NCI-H1417 treated with DMSO at 0.1 percent for 48 hours (cell line): ENCODE measurements around the gene ANKS1A.

ENCODE experiments used
- DNase-seq: peaks from one replicate; lab custom pipeline; 2025; lab: John Stamatoyannopoulos, UW

ANKS1A gene

DNA sequence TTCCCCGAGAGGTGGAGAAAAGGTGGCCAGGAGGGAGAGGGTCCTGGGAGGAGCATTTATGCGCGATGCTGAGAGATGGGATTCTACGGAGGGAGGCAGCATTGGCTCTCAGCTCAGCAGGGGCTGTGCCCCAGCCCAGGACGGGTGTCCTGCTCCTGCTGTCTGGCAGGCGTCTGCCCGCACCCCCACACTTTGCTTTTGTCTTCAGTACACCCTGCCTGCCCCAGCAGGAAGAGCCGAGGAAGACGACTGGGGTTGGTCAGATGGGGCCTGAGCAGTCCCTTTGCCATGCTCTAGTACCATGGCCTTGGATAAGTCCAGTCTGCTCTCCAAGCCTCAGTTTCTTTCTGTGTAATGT is 183.6 kb downstream of the ANKS1A start:
- DNase-seq = no peak

DNA sequence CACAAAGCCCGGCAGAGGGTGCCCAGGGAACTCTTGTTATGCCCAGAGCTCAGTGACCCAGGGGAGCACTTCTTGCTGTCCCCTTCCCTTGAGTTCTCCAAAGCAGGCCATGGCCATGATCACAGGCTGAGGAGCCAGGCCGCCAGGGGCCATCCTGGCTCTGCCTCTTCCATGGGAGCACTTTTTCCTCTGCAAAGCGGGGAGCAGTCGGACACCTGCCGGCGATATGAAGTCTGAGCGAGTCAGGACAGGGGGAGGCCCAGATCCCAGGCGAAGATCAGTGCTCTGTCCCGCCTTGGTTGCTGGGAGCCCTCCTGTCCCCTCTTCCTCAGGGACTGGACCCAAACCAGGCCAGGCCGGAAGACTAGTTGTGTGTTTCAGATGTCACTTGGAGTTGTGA is 184.2 kb downstream of the ANKS1A start:
- no peak for DNase-seq

DNA sequence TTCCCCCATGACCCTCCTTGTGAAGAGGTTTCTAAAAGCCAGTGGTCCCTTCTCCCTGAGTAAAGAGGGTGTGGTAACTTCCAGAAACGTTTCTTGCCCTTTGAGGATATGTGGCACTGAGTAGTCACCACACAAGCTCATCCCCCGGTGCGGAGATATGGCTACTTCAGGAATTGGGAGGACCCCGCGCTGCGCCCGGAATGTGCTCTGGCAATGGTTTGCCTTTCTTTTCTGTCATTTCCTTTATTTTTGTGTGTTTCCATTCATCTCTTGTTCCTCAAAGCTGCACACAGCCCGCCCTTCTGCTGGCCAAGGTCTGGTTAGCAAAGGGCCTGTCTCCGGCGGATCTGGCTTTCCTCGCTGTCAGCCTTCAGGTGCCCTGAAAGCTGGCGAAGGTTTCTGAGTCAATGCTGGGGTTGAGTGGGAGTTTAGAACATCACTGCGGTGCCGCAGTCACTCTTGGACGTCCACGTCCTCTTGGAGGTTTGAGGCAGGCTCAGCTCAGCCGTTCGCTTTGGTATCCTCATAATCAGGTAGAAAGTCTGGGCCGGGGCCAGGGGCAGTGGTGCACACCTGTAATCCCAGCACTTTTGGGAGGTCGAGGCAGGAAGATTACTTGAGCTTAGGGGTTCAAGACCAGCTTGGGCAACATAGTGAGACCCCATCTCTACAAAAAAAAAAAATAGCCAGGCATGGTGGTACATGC is 184.9 kb downstream of the ANKS1A start:
- no peak for DNase-seq

DNA sequence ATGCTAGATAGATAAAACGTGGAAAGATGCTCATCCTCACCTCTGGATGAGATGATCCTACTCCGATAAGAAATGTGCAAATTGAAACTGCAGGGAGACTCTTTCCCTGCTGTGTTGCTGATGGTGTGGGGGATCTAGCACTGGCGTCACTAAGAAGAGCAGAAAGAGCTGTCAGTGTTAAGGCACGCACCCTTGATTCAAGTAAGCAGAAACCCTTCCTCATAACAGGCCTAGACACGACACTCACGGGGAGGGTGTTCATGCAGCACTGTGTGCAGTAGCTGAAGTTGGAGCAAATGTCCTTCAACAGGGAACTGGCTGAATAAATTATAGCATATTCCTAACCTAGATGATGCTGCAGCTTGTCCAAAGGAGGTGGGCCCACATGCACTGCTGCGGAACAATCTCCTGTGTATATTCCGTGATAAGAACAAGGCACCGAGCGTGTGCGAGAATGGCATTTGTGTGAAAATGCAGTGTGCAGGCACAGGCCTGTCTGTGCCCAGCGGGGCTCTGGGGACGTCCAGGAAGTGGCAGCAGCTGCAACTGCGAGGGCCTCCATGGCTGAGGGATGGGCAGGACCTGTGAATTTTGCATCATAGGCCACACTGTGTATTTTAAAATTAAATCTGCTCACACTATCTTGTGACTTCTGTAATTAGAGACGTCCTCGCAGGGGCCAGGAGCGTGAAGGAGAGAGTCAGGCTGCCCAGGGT is 188.1 kb downstream of the ANKS1A start:
- DNase-seq = no peak

DNA sequence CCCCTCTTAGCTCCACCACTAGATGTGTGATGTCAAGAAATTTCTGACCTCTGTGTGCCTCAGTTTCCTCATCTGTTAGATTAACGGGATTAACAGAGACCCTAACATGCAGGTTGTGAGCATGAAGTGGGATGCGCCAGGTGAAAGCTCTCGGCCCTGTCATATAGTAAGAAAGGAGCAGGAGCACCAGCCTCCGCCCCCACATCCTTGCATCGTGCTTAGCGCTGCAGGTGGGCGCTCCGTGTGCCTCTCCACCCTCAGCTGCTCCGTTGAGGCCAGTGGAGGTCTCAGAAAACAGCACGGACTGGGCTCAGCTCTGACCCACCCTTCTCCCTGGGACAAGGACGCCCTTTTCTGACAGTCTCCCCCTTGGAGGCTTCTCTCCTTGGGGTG is 188.7 kb downstream of the ANKS1A start:
- no peak for DNase-seq

DNA sequence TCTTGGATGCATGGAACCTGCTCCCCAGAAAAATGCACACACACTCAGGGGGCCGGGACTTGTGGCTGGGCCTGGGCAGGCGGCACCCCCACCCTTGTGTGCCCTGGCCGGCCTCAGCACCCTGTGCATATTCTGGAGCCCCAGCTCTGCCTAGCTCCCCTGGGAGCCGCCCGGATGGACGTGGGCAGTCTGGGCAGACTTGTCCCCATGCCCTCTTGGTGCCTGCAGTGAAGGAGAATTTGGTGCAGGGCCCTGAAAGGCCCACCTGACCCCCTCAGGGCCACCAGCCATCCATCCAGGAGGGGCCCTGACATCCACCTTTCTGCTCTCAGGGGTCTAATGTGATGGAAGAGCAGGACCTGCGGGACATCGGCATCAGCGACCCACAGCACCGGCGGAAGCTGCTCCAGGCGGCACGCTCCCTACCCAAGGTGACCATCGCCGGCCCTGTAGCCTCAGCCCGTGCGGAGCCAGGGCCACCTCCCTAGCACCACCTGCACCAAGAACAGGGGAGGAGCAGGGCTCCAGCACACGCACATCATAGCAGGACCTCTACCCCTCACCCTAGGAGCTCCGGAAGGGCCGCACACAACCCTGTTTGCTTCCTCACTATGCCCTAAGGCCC is 189.3 kb downstream of the ANKS1A start:
- no peak for DNase-seq

DNA sequence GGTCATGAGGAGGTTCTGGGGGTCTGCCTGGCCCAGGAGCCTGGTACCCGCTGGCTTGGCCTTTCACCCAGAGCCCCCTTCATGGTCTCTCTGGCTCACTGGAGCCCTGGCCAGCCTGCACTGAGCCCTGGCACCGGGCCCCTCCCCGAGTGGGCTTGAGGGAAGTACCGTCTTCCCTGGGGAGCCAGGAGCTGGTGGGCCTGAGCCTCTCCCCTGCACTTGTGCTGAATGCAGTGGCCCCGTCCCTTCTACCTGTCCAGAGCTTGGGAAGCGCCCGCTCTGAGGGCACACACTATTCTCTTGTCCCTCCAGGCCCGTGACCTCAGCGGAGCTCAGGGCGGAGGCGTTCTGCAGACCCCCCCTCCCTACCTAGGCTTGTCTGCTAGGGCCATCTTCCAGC is 189.8 kb downstream of the ANKS1A start:
- no peak for DNase-seq

DNA sequence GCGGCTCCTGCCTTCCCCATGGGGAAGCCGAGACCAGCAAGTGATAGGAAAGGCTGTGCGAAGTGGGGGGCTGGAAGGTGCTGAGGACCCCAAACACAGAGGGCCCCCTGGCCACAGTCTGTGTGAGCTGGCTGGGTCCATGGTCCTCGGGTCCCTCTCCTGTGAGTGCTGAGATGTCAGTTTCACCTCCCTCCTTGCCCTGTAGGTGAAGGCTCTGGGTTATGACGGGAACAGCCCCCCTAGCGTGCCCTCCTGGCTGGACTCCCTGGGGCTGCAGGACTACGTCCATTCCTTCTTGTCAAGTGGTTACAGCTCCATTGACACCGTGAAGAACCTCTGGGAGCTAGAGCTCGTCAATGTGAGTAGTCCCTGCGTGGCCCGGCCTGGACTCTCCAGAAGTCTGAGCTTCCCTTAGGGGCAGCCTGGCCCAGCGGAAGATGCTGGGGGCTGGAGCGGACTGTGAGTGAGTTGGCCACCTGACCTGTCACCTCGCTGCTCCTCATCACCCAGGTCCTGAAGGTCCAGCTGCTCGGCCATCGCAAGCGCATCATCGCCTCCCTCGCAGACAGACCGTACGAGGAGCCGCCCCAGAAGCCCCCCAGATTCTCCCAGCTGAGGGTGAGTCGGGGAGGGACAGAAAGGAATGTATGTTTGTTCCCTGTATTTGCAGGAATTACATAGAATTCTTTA is 190.4 kb downstream of the ANKS1A start:
- no peak for DNase-seq

DNA sequence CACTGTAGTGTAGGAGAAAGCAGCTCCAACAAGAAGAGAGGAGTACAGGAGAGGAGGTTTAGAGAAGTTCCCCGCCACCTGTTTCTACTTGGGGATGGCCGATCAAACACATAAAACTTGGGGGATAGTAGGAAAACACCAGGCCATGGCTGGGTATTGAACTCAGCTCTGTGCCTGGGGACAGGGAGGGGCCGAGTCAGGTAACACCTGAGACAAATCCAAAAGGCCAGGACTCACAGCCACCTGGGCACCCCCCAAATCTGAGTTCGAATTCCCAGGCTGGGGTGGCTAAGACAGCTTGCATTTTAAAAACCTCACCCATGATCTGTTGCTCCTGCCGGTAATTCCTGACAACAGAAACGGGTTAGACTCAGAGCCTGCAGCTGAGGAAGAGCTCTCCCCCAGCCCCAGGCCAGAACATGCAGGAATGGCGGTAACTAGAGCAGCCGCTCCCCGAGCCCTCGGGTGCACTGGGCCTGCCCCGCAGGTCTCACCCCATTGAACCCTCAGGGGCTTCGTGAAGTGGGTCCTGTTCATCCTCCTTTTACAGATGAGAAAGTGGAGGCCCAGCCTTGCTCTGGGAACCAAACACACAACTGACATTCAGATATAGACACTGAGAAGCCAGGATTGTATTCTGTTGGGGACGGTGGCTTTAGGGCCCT is 191.1 kb downstream of the ANKS1A start:
- DNase-seq = no peak

DNA sequence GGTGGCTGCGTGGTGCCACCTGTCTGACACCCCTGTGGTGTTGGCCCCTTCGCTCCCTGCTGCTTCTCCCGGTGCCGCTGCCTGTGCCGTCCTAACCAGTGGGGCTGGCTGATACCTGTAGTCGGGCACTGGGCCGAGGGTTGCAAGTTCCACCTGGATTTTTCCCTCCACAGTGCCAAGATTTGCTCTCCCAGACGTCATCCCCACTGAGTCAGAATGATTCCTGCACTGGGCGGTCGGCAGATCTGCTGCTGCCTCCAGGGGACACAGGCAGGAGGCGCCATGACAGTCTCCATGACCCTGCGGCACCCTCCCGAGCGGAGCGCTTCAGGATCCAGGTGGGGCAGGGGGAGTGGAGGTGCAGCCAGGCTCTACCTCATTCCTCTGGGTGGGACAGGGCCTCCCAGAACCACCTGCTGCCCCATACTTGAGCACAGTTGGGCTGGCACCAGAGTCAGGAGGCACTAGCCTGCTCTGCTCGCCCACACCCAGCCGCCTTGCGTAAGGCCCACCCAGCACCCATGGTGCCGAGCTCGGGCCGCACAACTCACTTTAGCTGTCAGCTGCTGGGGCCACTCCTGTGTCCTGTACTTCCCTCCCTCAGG is 191.9 kb downstream of the ANKS1A start:
- no peak for DNase-seq

DNA sequence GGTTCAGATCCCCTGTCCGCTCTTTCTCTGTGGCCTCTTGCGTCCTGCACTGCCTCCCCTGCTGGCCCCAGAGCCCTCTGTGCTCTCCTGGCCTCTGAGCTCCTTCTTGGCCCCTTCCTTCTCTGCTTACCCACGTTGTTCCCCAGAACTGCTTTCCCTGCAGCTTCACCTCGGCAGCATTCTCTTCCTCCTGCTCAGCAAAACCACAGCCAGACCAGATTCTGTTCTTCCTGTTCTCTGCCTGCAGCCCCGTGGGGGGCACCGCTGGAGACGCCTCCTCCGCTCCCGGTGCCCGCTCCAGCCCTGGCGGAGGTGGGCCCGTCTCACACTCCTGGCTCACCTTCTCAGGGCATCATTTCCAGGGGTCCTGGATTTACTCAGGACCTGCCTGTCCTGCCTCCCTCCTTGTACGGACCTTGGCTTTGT is 192.4 kb downstream of the ANKS1A start:
- no peak for DNase-seq

DNA sequence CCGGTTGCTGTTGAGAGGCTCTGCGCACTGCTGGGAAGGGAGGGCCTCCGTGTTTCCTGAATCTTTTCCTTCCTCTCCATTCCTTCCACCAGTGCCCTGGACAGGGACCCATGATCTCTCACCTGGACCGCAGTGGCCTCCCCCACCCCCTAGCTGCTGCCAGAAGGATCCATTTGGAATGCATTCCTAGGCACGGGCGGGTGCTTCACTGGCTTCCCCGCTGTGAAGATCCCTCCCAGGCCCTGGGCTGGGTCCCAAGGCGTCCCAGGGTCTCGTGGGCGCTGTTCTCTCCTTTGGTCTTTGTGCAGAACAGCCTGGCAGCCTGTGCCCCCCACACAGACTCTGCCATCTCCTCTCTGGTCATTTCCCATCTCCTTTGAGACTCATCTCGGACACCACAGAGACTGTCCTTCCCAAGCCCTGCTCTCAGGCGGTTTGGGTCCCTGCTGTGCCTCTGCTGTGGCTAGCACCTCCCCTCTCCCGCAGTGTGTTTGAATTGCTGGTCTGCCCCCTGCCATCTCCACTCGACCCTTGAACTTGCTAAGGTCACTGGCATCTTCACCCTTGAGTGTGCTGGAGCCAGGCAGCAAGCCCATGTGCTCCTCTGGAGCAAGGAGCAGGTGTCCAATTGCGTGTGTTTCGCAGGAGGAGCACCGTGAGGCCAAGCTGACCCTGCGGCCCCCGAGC is 193.1 kb downstream of the ANKS1A start:
- DNase-seq = no peak

DNA sequence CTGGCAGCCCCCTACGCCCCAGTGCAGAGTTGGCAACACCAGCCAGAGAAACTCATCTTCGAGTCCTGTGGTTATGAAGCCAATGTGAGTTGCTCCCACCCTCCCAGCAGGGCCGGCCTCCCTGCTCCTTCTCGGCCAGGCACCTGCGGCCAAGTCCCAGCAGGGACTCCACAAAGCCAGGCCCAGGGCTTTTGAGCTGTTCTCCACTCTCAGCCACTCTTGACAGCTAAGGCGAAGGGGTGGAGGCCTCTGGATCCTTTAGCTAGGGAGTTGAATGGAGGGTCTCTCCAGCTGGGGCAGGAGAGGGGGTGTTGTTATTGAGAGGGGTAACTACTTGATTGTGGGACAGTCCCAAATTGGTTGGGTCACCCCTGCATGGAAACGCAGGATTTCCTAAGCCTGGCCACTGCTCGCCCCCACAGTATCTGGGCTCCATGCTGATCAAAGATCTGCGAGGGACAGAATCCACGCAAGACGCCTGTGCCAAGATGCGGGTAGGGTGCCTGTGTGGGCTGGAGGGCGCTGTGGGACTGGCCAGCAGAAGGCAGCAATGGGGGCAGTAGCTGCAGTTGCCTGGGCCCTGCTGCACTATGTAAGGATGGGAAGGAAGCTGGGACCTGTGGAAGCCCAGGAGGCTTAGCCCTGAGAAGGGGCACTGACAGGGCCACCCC is 193.8 kb downstream of the ANKS1A start:
- no peak for DNase-seq

DNA sequence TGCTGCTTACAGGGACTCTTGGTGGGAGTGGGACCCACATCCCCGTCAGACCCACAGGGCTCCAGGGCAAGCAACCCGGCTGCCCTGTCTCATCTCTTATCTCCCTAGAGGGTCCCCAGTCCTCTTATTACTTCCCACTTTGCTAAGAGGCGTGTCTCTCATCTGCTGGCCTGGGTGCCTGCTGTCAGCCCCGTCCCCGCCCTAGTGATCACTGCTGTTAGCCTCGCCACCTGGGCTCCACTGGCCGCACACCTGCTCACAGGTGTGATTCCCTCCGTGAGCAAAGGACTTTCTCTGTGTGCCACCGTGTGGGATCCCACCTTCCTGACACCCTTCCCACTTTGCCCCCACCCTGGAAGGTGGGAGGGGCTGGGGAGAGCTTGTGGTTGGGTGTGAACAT is 194.5 kb downstream of the ANKS1A start:
- DNase-seq = no peak

DNA sequence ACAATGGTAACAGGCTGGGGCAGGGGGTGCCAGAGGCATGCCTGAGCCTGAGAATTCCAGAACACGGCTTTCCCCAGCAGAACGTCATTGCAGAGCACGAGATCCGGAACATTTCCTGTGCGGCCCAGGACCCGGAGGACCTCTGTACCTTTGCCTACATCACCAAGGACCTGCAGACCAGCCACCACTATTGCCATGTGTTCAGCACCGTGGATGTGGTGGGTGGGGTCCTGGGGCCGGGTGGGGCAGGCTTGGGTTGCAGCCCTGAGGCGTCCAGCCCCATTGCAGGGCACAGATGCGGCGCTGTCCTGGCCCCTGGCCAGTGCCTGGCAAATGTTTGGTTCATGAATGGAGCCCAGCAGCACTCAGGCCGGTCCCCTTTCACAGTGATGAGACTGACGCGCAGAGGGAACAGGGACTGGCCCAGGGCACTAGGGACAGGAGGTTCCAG is 195.0 kb downstream of the ANKS1A start:
- DNase-seq = no peak

DNA sequence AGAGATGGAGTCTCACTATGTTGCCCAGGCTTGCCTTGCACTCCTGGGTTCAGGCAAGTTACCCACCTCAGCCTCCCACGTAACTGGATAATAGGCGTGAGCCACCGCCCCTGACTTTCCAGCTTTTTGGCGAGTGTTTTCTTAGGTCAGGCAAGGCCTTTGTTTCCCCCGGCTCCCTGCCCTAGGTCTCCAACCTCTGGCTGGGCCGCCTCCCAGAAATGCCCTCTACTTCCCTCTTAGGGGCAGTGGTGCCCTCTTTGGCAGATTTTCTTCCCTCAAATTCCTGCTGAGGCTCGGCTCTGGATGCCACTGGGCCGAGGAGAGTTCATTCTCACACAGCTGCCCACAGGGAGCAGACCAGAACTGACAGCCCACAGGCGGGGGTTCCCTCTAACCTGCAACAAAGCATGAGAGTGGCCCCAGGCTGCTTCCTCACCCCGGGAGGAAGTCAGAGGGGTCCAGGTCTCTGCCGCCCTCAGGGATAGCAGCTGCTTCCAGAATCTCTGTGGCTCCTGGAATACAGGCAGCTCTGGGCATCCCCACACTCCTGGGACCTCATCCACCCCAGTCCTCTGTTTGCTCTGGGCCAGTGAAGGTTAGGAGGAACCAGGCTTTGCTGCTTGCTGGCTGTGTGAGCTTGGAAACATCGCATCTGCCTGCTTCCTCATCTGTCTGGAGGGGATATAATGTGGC is 195.6 kb downstream of the ANKS1A start:
- no peak for DNase-seq

DNA sequence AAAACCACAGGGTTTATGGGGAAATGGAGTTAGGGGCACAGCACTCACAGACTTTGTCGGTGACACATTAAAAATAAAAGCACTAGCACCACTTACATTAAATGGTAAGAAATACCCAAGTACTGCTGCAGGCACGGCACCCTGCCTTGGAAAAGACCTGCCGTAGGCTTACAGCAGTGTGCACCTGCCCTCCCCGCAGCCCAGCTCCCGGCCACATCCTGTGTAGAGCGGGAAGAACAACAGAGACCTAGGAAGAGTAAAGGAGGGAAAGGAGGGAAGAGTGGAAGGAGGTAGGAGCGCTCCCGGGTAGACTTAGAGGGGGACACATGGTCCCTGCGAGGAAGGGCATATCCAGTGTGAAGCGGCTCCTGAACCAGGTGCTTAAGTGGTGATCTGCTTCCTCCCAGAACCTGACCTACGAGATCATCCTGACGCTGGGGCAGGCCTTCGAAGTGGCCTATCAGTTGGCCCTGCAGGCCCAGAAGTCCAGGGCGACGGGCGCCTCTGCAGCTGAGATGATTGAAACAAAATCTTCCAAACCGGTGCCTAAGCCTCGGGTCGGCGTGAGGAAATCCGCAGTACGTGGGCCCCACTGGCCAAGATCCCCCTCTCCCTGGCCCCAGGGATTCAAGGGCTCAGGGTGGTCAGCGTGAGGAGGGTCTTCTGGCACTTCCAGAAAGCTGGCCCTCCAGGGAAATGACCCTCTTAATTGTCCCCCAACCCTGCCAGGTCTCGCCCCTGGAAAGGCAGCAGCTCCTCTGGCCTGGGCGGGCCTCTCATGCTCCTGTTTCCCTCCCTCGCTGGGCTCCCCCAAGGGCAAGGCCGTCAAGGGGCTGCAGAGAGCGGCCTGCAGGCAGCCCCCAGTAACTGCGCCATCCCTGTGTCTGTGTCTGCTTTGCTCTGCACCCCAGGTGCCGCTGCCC is 196.6 kb downstream of the ANKS1A start:
- no peak for DNase-seq

DNA sequence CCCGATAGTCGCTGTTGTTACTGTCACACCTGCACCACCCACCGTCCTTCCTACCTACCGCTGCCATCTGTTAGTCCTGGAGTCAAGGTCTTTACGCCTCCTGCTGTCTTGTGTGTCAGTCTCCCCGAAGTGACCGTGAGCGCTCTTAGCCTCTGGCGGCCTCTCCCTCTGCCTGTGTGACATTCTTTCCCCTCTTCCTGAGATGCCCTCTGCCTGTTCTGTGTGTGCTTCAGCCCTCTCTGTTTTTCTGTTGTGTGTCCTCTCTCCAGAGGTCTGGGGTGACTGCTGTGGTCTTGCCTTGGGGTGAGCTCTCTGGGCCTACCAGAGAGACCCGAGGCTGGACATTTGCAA is 197.2 kb downstream of the ANKS1A start:
- DNase-seq = no peak
